K562 treated with DMSO at 1 percent for 12 hours (cell line): Measurements from ENCODE around the gene SLC39A10. TPM values are rescaled to one million over a fixed set of nuclear protein-coding genes. Genes with fewer than 3 reads are reported as not detected.

Experiments
- total RNA-seq: library from RNA; unstranded; fragments of 300-600 nt; gene quantifications from 2 replicates; pipeline ENCODE4 v1.2.3, GENCODE V29; 2022; ENCODE audit not compliant: insufficient read depth

Gene SLC39A10, protein sequence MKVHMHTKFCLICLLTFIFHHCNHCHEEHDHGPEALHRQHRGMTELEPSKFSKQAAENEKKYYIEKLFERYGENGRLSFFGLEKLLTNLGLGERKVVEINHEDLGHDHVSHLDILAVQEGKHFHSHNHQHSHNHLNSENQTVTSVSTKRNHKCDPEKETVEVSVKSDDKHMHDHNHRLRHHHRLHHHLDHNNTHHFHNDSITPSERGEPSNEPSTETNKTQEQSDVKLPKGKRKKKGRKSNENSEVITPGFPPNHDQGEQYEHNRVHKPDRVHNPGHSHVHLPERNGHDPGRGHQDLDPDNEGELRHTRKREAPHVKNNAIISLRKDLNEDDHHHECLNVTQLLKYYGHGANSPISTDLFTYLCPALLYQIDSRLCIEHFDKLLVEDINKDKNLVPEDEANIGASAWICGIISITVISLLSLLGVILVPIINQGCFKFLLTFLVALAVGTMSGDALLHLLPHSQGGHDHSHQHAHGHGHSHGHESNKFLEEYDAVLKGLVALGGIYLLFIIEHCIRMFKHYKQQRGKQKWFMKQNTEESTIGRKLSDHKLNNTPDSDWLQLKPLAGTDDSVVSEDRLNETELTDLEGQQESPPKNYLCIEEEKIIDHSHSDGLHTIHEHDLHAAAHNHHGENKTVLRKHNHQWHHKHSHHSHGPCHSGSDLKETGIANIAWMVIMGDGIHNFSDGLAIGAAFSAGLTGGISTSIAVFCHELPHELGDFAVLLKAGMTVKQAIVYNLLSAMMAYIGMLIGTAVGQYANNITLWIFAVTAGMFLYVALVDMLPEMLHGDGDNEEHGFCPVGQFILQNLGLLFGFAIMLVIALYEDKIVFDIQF
- total RNA-seq: 1.4 and 9.7 TPM in 2 replicates

DNA sequence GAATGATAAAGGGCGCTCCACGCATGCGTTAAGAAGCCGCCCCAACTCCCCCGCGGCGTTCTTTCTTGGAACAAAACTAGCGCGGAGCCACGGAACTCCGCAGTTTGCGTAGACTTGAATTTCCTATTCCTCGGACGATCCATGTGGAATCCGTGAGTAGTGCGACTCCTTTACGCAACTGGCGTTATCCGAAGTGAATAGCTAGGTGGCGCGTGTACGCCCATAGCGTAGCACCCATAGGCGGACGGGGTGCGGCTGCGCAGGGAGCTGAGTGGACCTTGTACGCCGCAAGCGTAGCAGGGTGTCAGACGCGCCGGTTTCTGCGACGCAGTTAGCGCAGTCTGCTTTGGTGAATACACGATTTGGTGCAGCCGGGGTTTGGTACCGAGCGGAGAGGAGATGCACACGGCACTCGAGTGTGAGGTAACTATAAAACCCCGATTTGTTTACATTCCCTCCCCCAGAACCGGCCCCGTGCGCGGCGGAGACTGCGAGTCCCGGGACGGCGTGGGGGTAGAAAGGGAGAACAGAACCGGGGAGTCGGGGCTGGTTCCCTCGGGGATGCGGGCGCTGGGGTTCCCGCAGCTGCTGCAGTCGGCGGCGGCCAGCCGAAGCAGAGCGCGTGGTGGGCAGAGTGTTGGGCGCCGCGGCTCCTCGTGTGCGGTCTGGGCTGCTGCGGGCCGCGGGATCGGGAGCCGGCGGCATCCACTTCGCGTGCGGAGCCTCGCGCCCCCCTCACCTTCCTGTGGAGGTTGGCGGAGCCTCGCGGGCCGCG is at the start of gene SLC39A10:
SLC39A10 (plus strand) TSS at position 368 of the 775 bp plus-strand sequence. CDS start 22,817 bp downstream, outside the sequence.

